HepG2 (cell line): ENCODE data around the gene SLC5A10. TPM values are rescaled to one million over a fixed set of nuclear protein-coding genes. Genes with fewer than 3 reads are reported as not detected.

Experiments
- CEBPB ChIP-seq: IDR thresholded peaks from 2 replicates; pipeline ENCODE4 v1.6.1; 2011; ENCODE audit warnings: low read depth, low read length, improper control_type of control experiment, borderline replicate concordance
- DNMT1 ChIP-seq: sonication (generic); formaldehyde crosslinking; IDR thresholded peaks from 2 replicates; pipeline ENCODE4 v1.5.1; 2020; ENCODE audit warnings: mild to moderate bottlenecking, missing genetic modification reagents
- HNF1B ChIP-seq: sonication (generic); formaldehyde crosslinking; IDR thresholded peaks from 2 replicates; pipeline ENCODE4 v1.5.1; 2020; ENCODE audit warnings: mild to moderate bottlenecking, moderate library complexity, missing genetic modification reagents
- ISL2 ChIP-seq: sonication (generic); formaldehyde crosslinking; IDR thresholded peaks from 2 replicates; pipeline ENCODE4 v1.5.0; 2020; ENCODE audit warnings: missing genetic modification reagents
- MXD4 ChIP-seq: IDR thresholded peaks from 2 replicates; pipeline ENCODE4 v1.6.1; 2016; ENCODE audit warnings: mild to moderate bottlenecking, missing biosample characterization, missing genetic modification reagents
- NFYC ChIP-seq: IDR thresholded peaks from 2 replicates; pipeline ENCODE4 v1.6.1; 2016; ENCODE audit warnings: missing genetic modification reagents, missing compliant biosample characterization
- NKX3-1 ChIP-seq: sonication (generic); formaldehyde crosslinking; IDR thresholded peaks from 2 replicates; pipeline ENCODE4 v1.5.0; 2020; ENCODE audit warnings: missing genetic modification reagents
- REL ChIP-seq: sonication (generic); formaldehyde crosslinking; conservative IDR thresholded peaks from 2 replicates; pipeline ENCODE4 v1.8.0; 2022; ENCODE audit warnings: mild to moderate bottlenecking, missing genetic modification reagents, moderate library complexity
- RFX1 ChIP-seq: fragments of 450-650 bp; IDR thresholded peaks from 2 replicates; pipeline ENCODE4 v1.6.1; 2017
- SALL2 ChIP-seq: sonication (generic); formaldehyde crosslinking; IDR thresholded peaks from 2 replicates; pipeline ENCODE4 v1.8.1; 2023; ENCODE audit warnings: mild to moderate bottlenecking, missing genetic modification reagents, inconsistent platforms
- TBP ChIP-seq: sonication (generic); formaldehyde crosslinking; IDR thresholded peaks from 2 replicates; pipeline ENCODE4 v1.5.0; 2020; ENCODE audit warnings: missing genetic modification reagents
- TBX3 ChIP-seq: fragments of 450-650 bp; IDR thresholded peaks from 2 replicates; pipeline ENCODE4 v1.6.1; 2017; ENCODE audit warnings: antibody characterized with exemption, mild to moderate bottlenecking, inconsistent platforms, borderline replicate concordance
- ZBTB33 ChIP-seq: sonication (generic); formaldehyde crosslinking; IDR thresholded peaks from 2 replicates; pipeline ENCODE4 v1.4.0; 2020; ENCODE audit warnings: missing genetic modification reagents
- ZBTB39 ChIP-seq: sonication (generic); formaldehyde crosslinking; IDR thresholded peaks from 2 replicates; pipeline ENCODE4 v1.5.0; 2020; ENCODE audit warnings: missing genetic modification reagents
- ZC3H4 ChIP-seq: sonication (generic); formaldehyde crosslinking; IDR thresholded peaks from 2 replicates; pipeline ENCODE4 v1.4.0; 2020; ENCODE audit warnings: missing genetic modification reagents, borderline replicate concordance
- ZFP1 ChIP-seq: IDR thresholded peaks from 2 replicates; pipeline ENCODE4 v1.6.1; 2016
- ZFP90 ChIP-seq: sonication (generic); formaldehyde crosslinking; IDR thresholded peaks from 2 replicates; pipeline ENCODE4 v1.8.0; 2022; ENCODE audit warnings: missing genetic modification reagents, mild to moderate bottlenecking, inconsistent platforms, borderline replicate concordance
- ZNF230 ChIP-seq: sonication (generic); formaldehyde crosslinking; IDR thresholded peaks from 2 replicates; pipeline ENCODE4 v1.4.0; 2020; ENCODE audit warnings: mild to moderate bottlenecking, missing genetic modification reagents
- ZNF362 ChIP-seq: sonication (generic); formaldehyde crosslinking; IDR thresholded peaks from 2 replicates; pipeline ENCODE4 v1.4.0; 2020; ENCODE audit warnings: missing genetic modification reagents, mild to moderate bottlenecking, borderline replicate concordance
- ZNF446 ChIP-seq: sonication (generic); formaldehyde crosslinking; IDR thresholded peaks from 2 replicates; pipeline ENCODE4 v1.5.0; 2020; ENCODE audit warnings: mild to moderate bottlenecking, missing genetic modification reagents
- ZNF720 ChIP-seq: sonication (generic); formaldehyde crosslinking; IDR thresholded peaks from 2 replicates; pipeline ENCODE4 v1.4.0; 2020; ENCODE audit warnings: missing genetic modification reagents
- ZNF772 ChIP-seq: sonication (generic); formaldehyde crosslinking; IDR thresholded peaks from 2 replicates; pipeline ENCODE4 v1.5.0; 2020; ENCODE audit warnings: mild to moderate bottlenecking, missing genetic modification reagents
- ZNF790 ChIP-seq: sonication (generic); formaldehyde crosslinking; IDR thresholded peaks from 2 replicates; pipeline ENCODE4 v1.8.0; 2022; ENCODE audit warnings: missing genetic modification reagents, mild to moderate bottlenecking, borderline replicate concordance
- ZNF883 ChIP-seq: sonication (generic); formaldehyde crosslinking; IDR thresholded peaks from 2 replicates; pipeline ENCODE4 v1.5.1; 2020; ENCODE audit warnings: mild to moderate bottlenecking, missing genetic modification reagents; ENCODE audit errors: not compliant biosample characterization
- ZSCAN21 ChIP-seq: sonication (generic); formaldehyde crosslinking; IDR thresholded peaks from 2 replicates; pipeline ENCODE4 v1.8.0; 2022; ENCODE audit warnings: mild to moderate bottlenecking, missing genetic modification reagents, moderate library complexity, borderline replicate concordance
- polyA plus RNA-seq, 8 experiments: library from polyadenylated mRNA; depleted of rRNA in 3 of 8; stranded (reverse) in 7 of 8; unstranded in 1 of 8; fragments of >200 nt; fragmentation: Illumina TruSeq in 4 of 8; extraction: Trizol in 4 of 8; gene quantifications; 2 replicates each; pipeline versions ENCODE4 v1.2.1 to v1.2.3, GENCODE V29; 2011 to 2016; ENCODE audit warnings: low read depth in 4 of 8, missing spikeins in 1 of 8, mixed read lengths in 1 of 8; ENCODE audit not compliant: insufficient read depth in 1 of 8
- total RNA-seq, 5 experiments: library from RNA; depleted of rRNA; stranded (reverse); fragments of >200 nt; fragmentation: Illumina TruSeq; extraction: Trizol; gene quantifications; 2 replicates each; pipeline ENCODE4 v1.2.3, GENCODE V29; 2016; ENCODE audit warnings: low read depth in 1 of 5

The SLC5A10 gene
- total and polyA plus RNA-seq, 2 of the 13 experiments (the other 11 are each of a cell fraction or from before 2014, with no cell fraction given) = 0.05 TPM; not detected in 1

GRCh38 chr17:19005789-19006430 is 53.9 kb downstream of the SLC5A10 start (continued):
- 0 out of 2 replicates have a peak, but pooled peaks have one; percentile 7 for TF ChIP-seq ZBTB33 (CRISPR knock-in tag)
- TF ChIP-seq ZBTB39 = peak; percentile 33; the same call in 1 of the 2 replicates
- TF ChIP-seq NKX3-1 (CRISPR knock-in tag) = 0 out of 2 replicates have a peak, but pooled peaks have one; percentile 72
- peak; percentile 35; the same call in 1 of the 2 replicates for TF ChIP-seq TBX3
- no peak for TF ChIP-seq ZNF883
- peak; percentile 59; the same call in 1 of the 2 replicates for TF ChIP-seq HNF1B (CRISPR knock-in tag)
- no peak for TF ChIP-seq REL (CRISPR knock-in tag)
- TF ChIP-seq SALL2 (CRISPR knock-in tag) = no peak
- no peak for TF ChIP-seq ZNF446
- no peak for TF ChIP-seq ZNF720
- peak; percentile 79; the same call in 1 of the 2 replicates for TF ChIP-seq ZNF772
- no peak for TF ChIP-seq ZSCAN21 (CRISPR knock-in tag)
- TF ChIP-seq TBP (CRISPR knock-in tag) = no peak
- no peak for TF ChIP-seq ZNF230 (CRISPR knock-in tag)
- peak; percentile 96 for TF ChIP-seq CEBPB
- TF ChIP-seq MXD4 (CRISPR knock-in tag) = no peak
- no peak for TF ChIP-seq ZFP90
- TF ChIP-seq ISL2 (CRISPR knock-in tag) = peak; percentile 86; the same call in 1 of the 2 replicates
- TF ChIP-seq DNMT1 (CRISPR knock-in tag) = no peak
- TF ChIP-seq ZNF362 (CRISPR knock-in tag) = peak; percentile 96
- peak; percentile 47; the same call in 1 of the 2 replicates for TF ChIP-seq ZFP1
- no peak; the same call in 1 of the 2 replicates for TF ChIP-seq ZNF790 (CRISPR knock-in tag)
- TF ChIP-seq NFYC (CRISPR knock-in tag) = no peak
- TF ChIP-seq RFX1 = no peak
- TF ChIP-seq ZC3H4 (CRISPR knock-in tag) = no peak
